GM12864 (cell line): ENCODE data around the gene PROP1.
"Not testable (repeated sequence)": the region's sequence is repeated elsewhere in the genome, so short reads cannot be mapped to it uniquely, and the experiment has no call there.

Source experiments
- DNase-seq: peaks from one replicate; pipeline ENCODE4 v3.0.0-alpha.2; 2011; ENCODE audit warnings: low read depth
- H3K4me3 ChIP-seq: 2 replicates; pipeline ENCODE4 v1.5.1; 2011; ENCODE audit warnings: mild to moderate bottlenecking, low read depth, low read length, control low read depth
- CTCF ChIP-seq: IDR thresholded peaks from 2 replicates; pipeline ENCODE4 v1.5.1; 2011; ENCODE audit warnings: low read depth, mild to moderate bottlenecking, moderate library complexity, low read length, control low read depth, inconsistent platforms; ENCODE audit errors: missing control alignments

The PROP1 gene

DNA sequence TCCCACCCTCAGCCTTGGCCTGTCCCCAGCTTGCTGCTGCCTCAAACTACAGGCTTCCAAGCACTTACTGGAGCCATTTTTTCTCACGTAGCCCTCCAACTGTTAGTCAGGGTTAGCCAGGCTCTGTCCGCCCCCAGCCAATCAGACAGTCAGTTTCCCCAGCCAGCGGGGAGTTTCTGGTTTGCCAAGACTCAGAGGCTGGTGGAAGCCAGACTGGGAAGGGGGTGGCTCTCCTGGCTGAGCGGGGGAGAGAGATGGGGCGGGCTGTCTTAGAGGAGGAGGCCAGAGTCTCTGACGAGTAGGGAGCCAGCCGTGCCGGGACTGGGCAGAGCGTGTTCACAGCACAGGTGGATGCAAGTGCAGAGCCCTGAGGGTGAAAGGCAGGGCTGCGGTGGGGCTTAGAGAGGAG lies 15.3 kb downstream of the PROP1 start:
- no peak overlapping the region for H3K4me3 ChIP-seq
- TF ChIP-seq CTCF: no peak

DNA sequence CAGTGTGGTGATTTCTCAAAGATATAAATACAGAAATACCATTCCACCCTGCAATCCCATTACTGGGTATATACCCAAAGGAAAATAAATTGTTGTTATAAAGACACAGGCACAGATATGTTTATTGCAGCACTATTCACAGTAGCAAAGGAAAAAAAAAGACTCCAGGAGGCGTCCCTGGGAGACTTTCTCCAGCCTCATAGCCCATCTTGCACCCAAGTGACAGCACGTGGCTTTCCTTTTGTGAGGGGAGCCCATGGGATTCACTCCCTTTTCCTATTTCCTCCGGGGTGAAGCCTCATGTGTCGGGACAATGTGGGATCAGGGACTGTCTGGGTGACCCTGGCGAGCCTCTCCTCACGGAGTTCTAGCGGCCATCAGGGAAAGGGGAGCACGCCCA lies 18.4 kb downstream of the PROP1 start:
- DNase-seq, H3K4me3 ChIP-seq: not testable (repeated sequence)

More for the DNA sequence above, 15.3 kb downstream of the PROP1 start:
- DNase-seq: no peak

- TF ChIP-seq CTCF: no peak
- H3K4me3 ChIP-seq: no peak overlapping the region
- no peak for DNase-seq
Measured at GRCh38 chr5:177973066-177973635, 22.9 kb downstream of the PROP1 start.

GRCh38 chr5:177972613-177973012 lies 23.4 kb downstream of the PROP1 start:
- no peak for DNase-seq
- no peak for TF ChIP-seq CTCF
- no peak overlapping the region for H3K4me3 ChIP-seq

GRCh38 chr5:177972014-177972413 lies 24.0 kb downstream of the PROP1 start:
- not testable (repeated sequence) for DNase-seq, H3K4me3 ChIP-seq

GRCh38 chr5:177968661-177969211 lies 27.3 kb downstream of the PROP1 start:
- no peak for TF ChIP-seq CTCF
- no peak for DNase-seq
- H3K4me3 ChIP-seq: no peak overlapping the region

DNA sequence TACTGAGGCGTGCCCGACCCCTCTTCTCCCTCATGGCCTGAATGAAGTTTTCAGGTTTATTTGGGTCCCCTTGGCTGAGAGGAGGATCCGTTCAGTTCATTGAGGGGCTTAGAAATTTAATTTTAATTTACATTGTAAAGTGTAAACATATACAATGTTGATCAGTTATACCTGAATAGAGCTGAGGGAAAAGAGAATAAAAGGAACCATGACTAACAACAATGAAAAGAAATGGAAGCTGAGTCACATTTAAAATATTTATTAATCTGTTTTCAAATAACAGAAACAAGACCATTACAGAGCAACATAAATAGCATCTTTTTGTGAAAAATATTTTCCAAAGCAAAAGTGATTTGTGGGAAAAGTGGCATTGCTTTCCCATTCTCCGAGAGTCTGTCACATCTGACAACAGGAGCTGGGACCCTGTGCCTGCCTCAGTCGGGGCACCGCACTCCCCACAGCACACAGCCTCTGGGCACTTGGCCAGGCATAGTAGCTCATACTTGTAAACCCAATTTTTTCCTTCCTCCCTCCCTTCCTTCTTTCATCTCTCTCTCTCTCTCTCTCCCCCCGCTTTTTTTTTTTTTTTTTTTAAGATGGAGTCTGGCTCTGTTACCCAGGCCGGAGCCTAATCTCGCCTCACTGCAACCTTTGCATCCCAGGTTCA lies 28.7 kb downstream of the PROP1 start:
- H3K4me3 ChIP-seq: no peak overlapping the region
- no peak for TF ChIP-seq CTCF
- no peak for DNase-seq

DNA sequence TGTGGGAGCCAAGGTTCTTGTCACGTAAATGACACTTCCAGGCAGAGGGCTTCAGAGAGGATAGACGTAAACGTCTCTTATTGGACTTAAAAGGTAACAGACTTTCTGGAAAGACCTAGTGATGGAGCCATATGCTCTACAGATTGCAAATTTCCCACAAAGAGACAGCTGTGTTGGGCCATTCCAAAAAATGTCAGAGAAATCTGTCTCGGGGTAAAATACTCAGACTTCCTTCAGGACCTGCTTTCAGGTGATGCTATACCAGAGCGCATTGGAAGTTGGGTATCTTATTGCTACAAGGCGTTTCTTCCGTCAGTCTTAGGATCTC lies 29.2 kb downstream of the PROP1 start:
- TF ChIP-seq CTCF: no peak
- no peak overlapping the region for H3K4me3 ChIP-seq
- no peak for DNase-seq
